PC-9 (cell line): Measurements from ENCODE around the gene NTN4. TPM values are rescaled to one million over a fixed set of nuclear protein-coding genes. Genes with fewer than 3 reads are reported as not detected.

Source experiments
- BruUV-seq: library from RNA; stranded (reverse); fragments of 400-500 nt; replicated peaks from 2 replicates; lab custom pipeline; 2021; lab: Mats Ljungman, UMichigan
- CTCF ChIA-PET: fragments of 300-600 bp; sonication (Branson Sonifier 250); formaldehyde crosslinking; loops from one replicate; lab custom pipeline; 2022; ENCODE audit warnings: antibody characterized with exemption; lab: Charles Lee
- POLR2A ChIA-PET: fragments of 300-600 bp; sonication (Branson Sonifier 250); formaldehyde crosslinking; loops from one replicate; lab custom pipeline; 2022; ENCODE audit warnings: antibody characterized with exemption; ENCODE audit not compliant: unreplicated experiment; lab: Charles Lee
- DNase-seq, 2 experiments: peaks; one replicate each; pipeline versions ENCODE4 v3.0.0 to v3.0.0-alpha.2; 2015 to 2022; ENCODE audit warnings: mixed read lengths in 1 of 2
- H2AFZ ChIP-seq: fragments of 200-600 bp; sonication (generic); 2 replicates; pipeline ENCODE4 v1.8.1; 2017; ENCODE audit warnings: antibody characterized with exemption
- H3F3A ChIP-seq: fragments of 200-600 bp; sonication (generic); 2 replicates; pipeline ENCODE4 v1.8.1; 2017; ENCODE audit warnings: antibody characterized with exemption, mild to moderate bottlenecking, low read depth; ENCODE audit not compliant: insufficient read depth
- H3K27ac ChIP-seq: fragments of 200-600 bp; sonication (generic); 2 replicates; pipeline ENCODE4 v1.6.1; 2016; ENCODE audit warnings: mixed run types
- H3K27me3 ChIP-seq: fragments of 200-600 bp; sonication (generic); 2 replicates; pipeline ENCODE4 v1.6.1; 2016; ENCODE audit warnings: low read depth, mixed run types; ENCODE audit not compliant: insufficient read depth
- H3K36me3 ChIP-seq: fragments of 200-600 bp; sonication (generic); 2 replicates; pipeline ENCODE4 v1.6.1; 2016; ENCODE audit warnings: low read depth, mixed run types
- H3K4me1 ChIP-seq: fragments of 200-600 bp; sonication (generic); replicated peaks from 2 replicates; pipeline ENCODE4 v1.6.1; 2016; ENCODE audit warnings: mixed run types; ENCODE audit not compliant: insufficient read depth
- H3K4me2 ChIP-seq: fragments of 200-600 bp; sonication (generic); 2 replicates; pipeline ENCODE4 v1.6.1; 2017; ENCODE audit warnings: mixed run types
- H3K4me3 ChIP-seq: fragments of 200-600 bp; sonication (generic); 2 replicates; pipeline ENCODE4 v1.6.1; 2016; ENCODE audit warnings: mixed run types
- H3K79me2 ChIP-seq: fragments of 200-600 bp; sonication (generic); 2 replicates; pipeline ENCODE4 v1.6.1; 2017; ENCODE audit warnings: low read depth, mixed run types
- H3K9me2 ChIP-seq: fragments of 200-600 bp; sonication (generic); 2 replicates; pipeline ENCODE4 v1.8.1; 2017; ENCODE audit warnings: mild to moderate bottlenecking; ENCODE audit not compliant: insufficient read depth
- H3K9me3 ChIP-seq: fragments of 200-600 bp; sonication (generic); 2 replicates; pipeline ENCODE4 v1.8.1; 2016; ENCODE audit warnings: low read depth; ENCODE audit not compliant: insufficient read depth
- H4K20me1 ChIP-seq: fragments of 200-600 bp; sonication (generic); 2 replicates; pipeline ENCODE4 v1.8.1; 2017; ENCODE audit not compliant: insufficient read depth
- CTCF ChIP-seq: fragments of 200-600 bp; sonication (generic); conservative IDR thresholded peaks from 2 replicates; pipeline ENCODE4 v1.6.1; 2017; ENCODE audit warnings: mixed run types, antibody characterized with exemption, mild to moderate bottlenecking, moderate library complexity
- EZH2 ChIP-seq: fragments of 200-600 bp; sonication (generic); IDR thresholded peaks from 2 replicates; pipeline ENCODE4 v1.8.0; 2017; ENCODE audit warnings: antibody characterized with exemption, low read depth
- intact Hi-C: fragments of 100-400 bp; cut with micrococcal nuclease; formaldehyde crosslinking; loops from one replicate; pipeline ENCODE4 v1.10.0; 2022; ENCODE audit not compliant: unreplicated experiment
- total RNA-seq: library from RNA; stranded (reverse); gene quantifications from 2 replicates; pipeline ENCODE4 v1.2.3, GENCODE V29; 2021

Gene NTN4
- total RNA-seq, 1 experiment from 2014 or later = 41.5 TPM

GRCh38 chr12:95790917-95791849 is 619 bp upstream of the NTN4 start:
- BruUV-seq = TSS peak; percentile 69
- H3K79me2 ChIP-seq = peaks cover 63% of the 10 kb centered on the region
- intact Hi-C loops = no loop called here
- no peaks in the 10 kb centered on the region for H3K27me3 ChIP-seq
- H3K9me3 ChIP-seq = no peaks in the 10 kb centered on the region
- POLR2A ChIA-PET = interaction anchor here (0.6 kb wide), 1 partner anchor 11 kb away, joined by 5 read pairs; no protein-coding TSS in a partner anchor
- DNase-seq = peak; percentile 47 to 80
- H3K4me2 ChIP-seq = peak overlapping the region; percentile 97
- H3F3A ChIP-seq = peaks cover 22% of the 10 kb centered on the region
- H3K9me2 ChIP-seq = no peaks in the 10 kb centered on the region
- peak overlapping the region; percentile 20; the same call in 1 of the 2 replicates for H2AFZ ChIP-seq
- TF ChIP-seq EZH2 (no peak), CTCF (no peak)
- CTCF ChIA-PET = no interaction called here
- peaks cover 9% of the 10 kb centered on the region for H3K36me3 ChIP-seq
- H3K4me3 ChIP-seq = peak overlapping the region; percentile 93
- H4K20me1 ChIP-seq = no peaks in the 10 kb centered on the region
- H3K4me1 ChIP-seq = peaks cover 71% of the 10 kb centered on the region
- H3K27ac ChIP-seq = peak overlapping the region; percentile 96

GRCh38 chr12:95789126-95790032 is 1.2 kb downstream of the NTN4 start:
- Histone ChIP-seq H3K27me3 (no peaks in the 10 kb centered on the region), H3K79me2 (peaks cover 81% of the 10 kb centered on the region), H3K4me3 (peak overlapping the region; percentile 93), H4K20me1 (no peaks in the 10 kb centered on the region), H3K4me2 (peak overlapping the region; percentile 97), H2AFZ (no peak overlapping the region), H3K4me1 (peaks cover 71% of the 10 kb centered on the region), H3K36me3 (peaks cover 27% of the 10 kb centered on the region), H3K9me3 (no peaks in the 10 kb centered on the region), H3K27ac (peak overlapping the region; percentile 96), H3F3A (peaks cover 24% of the 10 kb centered on the region; the same call in 1 of the 2 replicates), H3K9me2 (no peaks in the 10 kb centered on the region)
- TSS peak; percentile 47 for BruUV-seq
- peak; percentile 46 to 62 for DNase-seq
- TF ChIP-seq CTCF (no peak; the same call in 1 of the 2 replicates), EZH2 (no peak)
- intact Hi-C loops = loop anchor here (2.0 kb wide), 1 partner anchor 17 kb away; no protein-coding TSS in a partner anchor
- CTCF ChIA-PET = interaction anchor here (0.6 to 0.8 kb wide), 3 partner anchors 26 to 48 kb away, joined by 3 to 4 read pairs (median 3); no protein-coding TSS in a partner anchor
- POLR2A ChIA-PET = interaction anchor here (0.5 to 0.7 kb wide), 2 partner anchors 36 to 57 kb away, joined by 4 to 5 read pairs; no protein-coding TSS in a partner anchor
